Esophagus squamous epithelium (tissue), 4 donors: ENCODE data around the gene ZDHHC9.

Experiments used
- CTCF ChIP-seq, 6 experiments: fragments of 450-650 bp in 4 of 6; fragments of 200-600 bp in 2 of 6; sonication (generic) in 2 of 6; IDR thresholded peaks; one replicate each; pipeline ENCODE4 v1.5.1; 2016 to 2019; ENCODE audit warnings: antibody characterized with exemption in 6 of 6, mild to moderate bottlenecking in 4 of 6, moderate library complexity in 4 of 6
- POLR2A ChIP-seq, 4 donors: fragments of 450-650 bp; IDR thresholded peaks; one replicate each; pipeline ENCODE4 v1.6.1; 2017; ENCODE audit warnings: antibody characterized with exemption in 4 of 4, mild to moderate bottlenecking in 4 of 4, moderate library complexity in 3 of 4

DNA sequence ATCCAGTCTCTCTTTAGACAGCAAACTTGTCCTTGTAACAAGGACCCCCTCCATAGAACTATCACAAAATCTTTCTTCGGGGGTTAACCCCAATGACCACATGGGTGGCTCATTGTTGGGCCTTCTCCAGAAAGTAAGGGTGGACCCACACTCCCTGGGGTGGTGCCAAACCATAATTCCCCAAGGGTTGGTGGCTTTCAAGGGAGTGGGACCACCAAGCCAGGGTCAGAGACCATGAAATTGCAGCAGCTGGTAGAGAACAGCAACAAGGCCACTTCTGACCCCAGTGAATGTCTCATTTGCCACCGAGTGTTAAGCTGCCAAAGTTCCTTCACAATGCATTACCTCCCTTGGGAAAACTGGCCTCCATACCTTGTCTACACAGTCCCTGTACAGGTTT, 28.8 kb upstream of the ZDHHC9 start:
- TF ChIP-seq POLR2A (IDR thresholded peaks at IDR 0.05) (no peak), CTCF (IDR thresholded peaks at IDR 0.05) (no peak)
